Astrocyte (in vitro differentiated cells and primary cell): ENCODE results near the gene BCAS1. TPM values are rescaled to one million over a fixed set of nuclear protein-coding genes. Genes with fewer than 3 reads are reported as not detected.

Source experiments
- DNase-seq: peaks from one replicate; pipeline ENCODE4 v3.0.0-alpha.2; 2010; ENCODE audit warnings: low read depth
- FAIRE-seq: peaks from 2 replicates; lab custom pipeline; 2011; peaks lifted over from hg19 to GRCh38; lab: Jason Lieb, UNC
- H2AFZ ChIP-seq: 2 replicates; pipeline ENCODE4 v1.6.0; 2012; ENCODE audit warnings: low read depth, low read length, inconsistent platforms
- H3K27ac ChIP-seq: 2 replicates; pipeline ENCODE4 v1.5.1; 2011; ENCODE audit warnings: low read depth, low read length, inconsistent platforms
- H3K27me3 ChIP-seq: 2 replicates; pipeline ENCODE4 v1.6.0; 2011; ENCODE audit warnings: low read length, inconsistent platforms; ENCODE audit not compliant: insufficient read depth
- H3K36me3 ChIP-seq: 2 replicates; pipeline ENCODE4 v1.5.1; 2011; ENCODE audit warnings: low read length, inconsistent platforms; ENCODE audit not compliant: insufficient read depth
- H3K4me1 ChIP-seq: 2 replicates; pipeline ENCODE4 v1.5.1; 2011; ENCODE audit warnings: low read length, inconsistent platforms; ENCODE audit not compliant: insufficient read depth
- H3K4me2 ChIP-seq: 2 replicates; pipeline ENCODE4 v1.6.0; 2012; ENCODE audit warnings: low read length, inconsistent platforms
- H3K4me3 ChIP-seq: 2 replicates; pipeline ENCODE4 v1.5.1; 2011; ENCODE audit warnings: low read depth, mild to moderate bottlenecking, low read length, inconsistent platforms; ENCODE audit not compliant: insufficient read depth
- H3K79me2 ChIP-seq: 2 replicates; pipeline ENCODE4 v1.6.0; 2012; ENCODE audit warnings: mild to moderate bottlenecking, low read length, inconsistent platforms; ENCODE audit not compliant: insufficient read depth
- H3K9ac ChIP-seq: 2 replicates; pipeline ENCODE4 v1.6.0; 2012; ENCODE audit warnings: mild to moderate bottlenecking, low read length, inconsistent platforms
- H3K9me3 ChIP-seq: 2 replicates; pipeline ENCODE4 v1.5.1; 2012; ENCODE audit warnings: low read depth, mild to moderate bottlenecking, low read length, inconsistent platforms; ENCODE audit not compliant: insufficient read depth
- H4K20me1 ChIP-seq: 2 replicates; pipeline ENCODE4 v1.6.0; 2012; ENCODE audit warnings: low read length, inconsistent platforms; ENCODE audit not compliant: insufficient read depth
- H3K27ac Mint-ChIP-seq: one replicate; pipeline ENCODE4 v1.8.0; 2021; ENCODE audit warnings: mild to moderate bottlenecking, mixed read lengths; ENCODE audit not compliant: unreplicated experiment
- H3K27me3 Mint-ChIP-seq: one replicate; pipeline ENCODE4 v1.8.0; 2021; ENCODE audit warnings: low read depth, mixed read lengths; ENCODE audit not compliant: unreplicated experiment
- H3K36me3 Mint-ChIP-seq: one replicate; pipeline ENCODE4 v1.8.0; 2021; ENCODE audit warnings: low read depth, mixed read lengths; ENCODE audit not compliant: unreplicated experiment
- H3K4me1 Mint-ChIP-seq: one replicate; pipeline ENCODE4 v1.8.0; 2021; ENCODE audit warnings: low read depth, mixed read lengths; ENCODE audit not compliant: unreplicated experiment
- H3K4me3 Mint-ChIP-seq: one replicate; pipeline ENCODE4 v1.8.0; 2021; ENCODE audit warnings: mild to moderate bottlenecking, moderate library complexity, mixed read lengths; ENCODE audit not compliant: unreplicated experiment
- H3K9me3 Mint-ChIP-seq: one replicate; pipeline ENCODE4 v1.8.0; 2021; ENCODE audit warnings: mild to moderate bottlenecking, mixed read lengths; ENCODE audit not compliant: unreplicated experiment
- CTCF ChIP-seq: IDR thresholded peaks from 2 replicates; pipeline ENCODE4 v1.5.1; 2011; ENCODE audit warnings: low read depth, mild to moderate bottlenecking, inconsistent platforms, low read length, moderate library complexity; ENCODE audit not compliant: insufficient read depth
- EZH2 ChIP-seq: IDR thresholded peaks from 2 replicates; pipeline ENCODE4 v1.6.1; 2012; ENCODE audit warnings: mild to moderate bottlenecking, low read length, inconsistent platforms; ENCODE audit not compliant: insufficient read depth
- total RNA-seq: library from RNA; stranded (reverse); gene quantifications from 2 replicates; pipeline ENCODE4 v1.2.1, GENCODE V29; 2021

Gene BCAS1
- total RNA-seq, 1 donor from 2014 or later, result not detected

DNA sequence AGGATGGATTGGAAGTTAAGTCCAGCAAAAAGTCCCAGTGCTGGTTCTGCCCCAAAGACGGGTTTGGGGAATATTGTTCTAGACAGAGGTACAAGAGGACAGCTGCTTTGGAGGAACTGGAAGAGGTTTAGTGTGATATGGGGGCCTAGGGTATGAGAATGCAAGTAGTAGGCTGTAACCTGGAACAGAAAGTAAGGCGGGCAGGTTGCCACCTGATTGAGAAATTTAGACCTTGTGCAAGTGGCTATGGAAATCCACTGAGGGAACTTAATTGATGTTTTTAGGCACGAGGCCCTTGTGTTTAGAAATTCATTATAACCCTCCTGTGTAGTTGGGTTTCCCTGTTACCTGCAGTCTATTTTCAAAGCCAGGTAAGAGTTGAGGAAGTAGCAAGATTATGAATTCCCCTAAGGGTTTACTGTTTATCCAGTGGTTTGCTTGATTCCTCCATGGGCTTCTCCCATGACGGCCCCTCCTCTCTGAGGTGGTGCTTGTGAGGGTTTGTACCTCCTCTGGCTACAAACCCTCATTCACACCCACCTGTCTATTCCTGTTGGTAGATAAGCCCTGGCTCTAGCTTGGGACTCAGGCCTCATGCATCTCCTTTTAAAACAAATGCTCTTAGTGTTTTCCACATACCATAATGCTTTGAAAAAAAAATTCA, 42.0 kb upstream of the BCAS1 start:
- no peak overlapping the region for H3K4me3 ChIP-seq
- no peak overlapping the region for H3K27ac ChIP-seq
- H3K9me3 ChIP-seq, result no peaks in the 10 kb centered on the region
- H3K4me1 Mint-ChIP-seq, result peaks cover 9% of the 10 kb centered on the region
- H3K4me1 ChIP-seq, result no peaks in the 10 kb centered on the region
- H3K36me3 ChIP-seq, result no peaks in the 10 kb centered on the region
- H3K27ac Mint-ChIP-seq, result no peak overlapping the region
- H3K4me2 ChIP-seq, result no peak overlapping the region
- no peaks in the 10 kb centered on the region for H3K79me2 ChIP-seq
- no peak overlapping the region for H2AFZ ChIP-seq
- DNase-seq, result no peak
- no peak overlapping the region for H3K4me3 Mint-ChIP-seq
- no peak for TF ChIP-seq CTCF
- TF ChIP-seq EZH2, result no peak
- H4K20me1 ChIP-seq, result no peaks in the 10 kb centered on the region
- no peak for FAIRE-seq
- peaks cover 3% of the 10 kb centered on the region for H3K27me3 Mint-ChIP-seq
- peaks cover 2% of the 10 kb centered on the region for H3K36me3 Mint-ChIP-seq
- no peaks in the 10 kb centered on the region for H3K27me3 ChIP-seq
- no peak overlapping the region for H3K9ac ChIP-seq
- peaks cover 9% of the 10 kb centered on the region for H3K9me3 Mint-ChIP-seq

- H3K9me3 Mint-ChIP-seq, result peaks cover 9% of the 10 kb centered on the region
- Histone ChIP-seq H4K20me1 (no peaks in the 10 kb centered on the region), H3K4me1 (no peaks in the 10 kb centered on the region), H3K36me3 (no peaks in the 10 kb centered on the region), H3K79me2 (no peaks in the 10 kb centered on the region), H3K27ac (no peak overlapping the region), H3K4me3 (no peak overlapping the region), H2AFZ (no peak overlapping the region), H3K4me2 (no peak overlapping the region), H3K27me3 (no peaks in the 10 kb centered on the region), H3K9ac (no peak overlapping the region), H3K9me3 (no peaks in the 10 kb centered on the region)
- FAIRE-seq, result no peak
- no peak for DNase-seq
- peaks cover 9% of the 10 kb centered on the region for H3K4me1 Mint-ChIP-seq
- no peak overlapping the region for H3K4me3 Mint-ChIP-seq
- peaks cover 2% of the 10 kb centered on the region for H3K36me3 Mint-ChIP-seq
- TF ChIP-seq EZH2 (no peak), CTCF (no peak)
- H3K27ac Mint-ChIP-seq, result no peak overlapping the region
- peaks cover 3% of the 10 kb centered on the region for H3K27me3 Mint-ChIP-seq
These were observed 41.1 kb upstream of the BCAS1 start for GRCh38 chr20:54111460-54111859.

DNA sequence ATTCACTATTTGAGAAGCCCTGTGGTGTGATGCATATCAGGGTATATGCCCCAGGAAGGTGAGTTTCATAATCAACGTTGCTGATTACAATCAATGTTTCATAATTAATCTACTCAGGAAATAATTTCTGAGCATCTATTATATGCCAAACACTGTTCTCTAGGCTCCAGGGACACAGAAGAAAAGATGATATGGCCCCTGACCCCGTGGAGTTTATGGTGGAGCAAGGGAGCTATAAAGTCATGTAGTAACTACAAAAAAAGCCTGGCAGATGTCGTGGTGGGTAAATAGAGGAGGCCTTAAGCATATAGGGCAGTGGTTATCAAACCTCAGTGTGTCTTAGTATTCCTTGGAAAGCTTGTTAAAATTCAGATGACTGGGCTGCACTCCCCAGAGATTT, 40.1 kb upstream of the BCAS1 start:
- Histone ChIP-seq H3K4me2 (no peak overlapping the region), H3K4me1 (no peaks in the 10 kb centered on the region), H3K4me3 (no peak overlapping the region), H3K27ac (no peak overlapping the region), H3K9me3 (no peaks in the 10 kb centered on the region), H3K9ac (no peak overlapping the region), H4K20me1 (no peaks in the 10 kb centered on the region), H2AFZ (no peak overlapping the region), H3K36me3 (no peaks in the 10 kb centered on the region), H3K27me3 (no peaks in the 10 kb centered on the region), H3K79me2 (no peaks in the 10 kb centered on the region)
- H3K4me1 Mint-ChIP-seq, result peaks cover 9% of the 10 kb centered on the region
- peaks cover 9% of the 10 kb centered on the region for H3K9me3 Mint-ChIP-seq
- peaks cover 2% of the 10 kb centered on the region for H3K36me3 Mint-ChIP-seq
- H3K4me3 Mint-ChIP-seq, result no peak overlapping the region
- no peak overlapping the region for H3K27ac Mint-ChIP-seq
- FAIRE-seq (no peak), DNase-seq (no peak)
- peaks cover 3% of the 10 kb centered on the region for H3K27me3 Mint-ChIP-seq
- TF ChIP-seq EZH2 (no peak), CTCF (no peak)
